GM19025 (cell line): ENCODE data around the gene LIPA.
"Not testable (repeated sequence)": the region's sequence is repeated elsewhere in the genome, so short reads cannot be mapped to it uniquely, and the experiment has no call there.

ENCODE experiments used
- ATAC-seq: cut with Tn5 transposase; IDR thresholded peaks from one replicate; pipeline ENCODE4 v1.9.1; 2021; ENCODE audit warnings: mild to moderate bottlenecking, low read depth, moderate library complexity; ENCODE audit not compliant: unreplicated experiment

The LIPA gene

DNA sequence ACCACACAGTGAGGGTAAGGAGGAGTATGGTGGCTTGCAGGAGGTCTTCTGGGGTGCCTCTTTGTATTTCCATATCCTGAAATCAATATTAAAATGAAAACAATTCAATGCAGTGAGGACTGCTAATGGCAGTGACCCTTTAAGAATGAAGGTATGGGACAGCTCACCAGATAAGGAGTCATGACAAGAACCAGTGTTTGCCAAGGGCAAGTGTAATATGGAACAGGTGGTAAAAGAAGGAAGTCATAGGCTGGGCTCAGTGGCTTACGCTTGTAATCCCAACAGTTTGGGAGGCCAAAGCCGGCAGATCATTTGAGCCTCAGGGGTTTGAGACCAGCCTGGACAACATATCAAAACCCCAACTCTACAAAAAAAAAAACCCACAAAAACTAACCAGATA, 20.0 kb upstream of the LIPA start:
- no peak for ATAC-seq

DNA sequence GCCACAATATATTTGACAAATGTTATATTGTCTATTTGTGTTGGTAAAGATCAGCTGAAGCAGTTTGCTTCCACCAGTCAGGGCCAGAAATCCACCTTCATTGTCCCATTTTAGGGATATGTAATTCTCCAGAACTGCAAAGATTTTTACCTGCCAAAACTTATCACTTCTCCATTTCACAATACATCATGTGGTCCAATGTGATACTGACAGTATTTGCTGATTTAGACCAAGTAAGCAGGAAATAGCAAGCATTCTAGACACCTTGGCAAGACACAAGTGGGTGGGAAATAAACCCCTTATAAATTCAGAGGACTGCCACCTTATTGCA, 18.5 kb upstream of the LIPA start:
- no peak for ATAC-seq

DNA sequence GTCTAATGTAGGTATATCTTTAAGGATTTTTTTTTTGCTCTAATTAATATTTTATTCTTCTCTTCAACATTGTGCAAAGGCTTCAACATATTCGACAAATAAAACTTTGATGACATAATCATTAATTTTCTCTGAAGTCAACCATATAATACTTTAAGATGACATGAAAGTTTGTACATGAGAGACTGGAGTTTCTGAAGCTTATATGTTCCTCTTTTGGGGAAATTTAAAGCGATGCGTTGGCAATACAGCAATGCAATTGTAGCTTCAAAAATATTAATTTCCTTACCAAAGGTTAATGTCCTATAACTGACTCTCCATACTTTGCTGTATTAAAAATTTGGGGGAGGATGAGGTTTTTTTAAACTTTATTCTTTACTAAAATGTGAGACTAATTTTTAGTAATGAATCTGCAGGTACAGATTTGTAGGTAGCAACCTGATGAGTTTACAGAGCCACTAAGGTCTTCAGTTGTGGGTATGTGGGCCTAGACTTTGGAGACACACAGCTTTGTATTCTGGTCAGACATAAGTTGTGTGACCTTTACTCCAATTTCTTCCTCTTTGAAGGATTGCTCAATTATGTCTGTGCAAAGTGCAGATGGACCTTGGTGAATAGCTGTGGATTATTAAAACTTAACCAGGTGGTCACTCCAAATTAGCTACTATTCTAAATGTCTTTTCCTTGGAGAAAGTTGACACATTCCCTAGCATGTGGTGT, 18.0 kb upstream of the LIPA start:
- no peak for ATAC-seq

DNA sequence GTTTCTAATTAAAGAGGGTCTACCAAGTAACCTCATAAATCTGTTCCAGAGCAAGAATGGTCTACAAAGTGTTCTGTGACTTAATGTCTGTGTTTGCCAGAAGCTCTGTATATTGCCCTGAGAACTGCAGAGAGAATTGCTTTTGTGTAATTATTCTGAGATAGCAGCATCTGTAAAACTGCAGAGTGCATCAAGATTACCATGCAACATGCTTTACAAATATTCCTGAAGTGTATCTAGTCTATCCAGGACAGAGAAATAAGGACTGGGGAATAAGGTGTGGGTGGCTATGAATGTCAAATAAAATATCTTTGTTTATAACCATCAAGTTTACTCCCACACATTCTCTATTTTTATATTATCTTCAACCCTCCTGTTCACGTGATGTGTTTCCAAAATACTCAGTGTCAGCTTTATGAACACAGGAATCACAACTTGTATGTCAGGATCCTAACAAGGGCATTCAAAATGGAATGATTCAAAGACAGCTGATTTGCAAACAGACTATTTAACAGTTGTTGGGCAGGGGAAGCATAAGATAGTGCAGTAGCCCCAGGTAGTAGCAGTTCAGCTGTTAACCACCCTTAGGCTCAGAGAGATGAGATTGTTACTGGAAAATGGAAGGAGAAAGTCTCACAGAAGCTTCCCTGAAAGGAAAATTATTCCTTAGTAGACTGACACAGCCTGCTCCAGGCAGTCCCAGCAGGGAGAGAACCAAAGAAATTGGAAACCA, 15.3 kb upstream of the LIPA start:
- ATAC-seq = no peak

GRCh38 chr10:89263531-89263930, 12.0 kb upstream of the LIPA start:
- ATAC-seq = no peak

- ATAC-seq = no peak
Observed at GRCh38 chr10:89263091-89263490, 11.5 kb upstream of the LIPA start.

GRCh38 chr10:89262086-89263051, 10.8 kb upstream of the LIPA start:
- no peak for ATAC-seq

DNA sequence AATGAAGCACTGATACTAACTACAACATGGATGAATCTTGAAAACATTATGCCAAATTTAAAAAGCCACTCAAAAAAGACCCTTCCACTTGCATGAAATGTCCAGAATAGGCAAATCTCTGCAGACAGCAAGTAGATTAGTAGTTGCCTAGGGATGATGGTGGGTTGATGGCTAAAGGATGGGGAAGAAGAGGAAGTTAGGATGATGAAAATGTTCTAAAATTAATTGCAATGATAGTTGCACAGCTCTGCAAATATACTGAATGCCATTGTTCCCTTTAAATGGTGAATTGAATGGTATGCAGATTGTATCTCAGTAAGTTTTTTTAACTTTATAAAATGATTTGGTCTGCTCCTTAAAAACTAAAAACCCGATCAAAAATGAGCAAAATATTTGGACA, 7.3 kb upstream of the LIPA start:
- ATAC-seq = no peak

DNA sequence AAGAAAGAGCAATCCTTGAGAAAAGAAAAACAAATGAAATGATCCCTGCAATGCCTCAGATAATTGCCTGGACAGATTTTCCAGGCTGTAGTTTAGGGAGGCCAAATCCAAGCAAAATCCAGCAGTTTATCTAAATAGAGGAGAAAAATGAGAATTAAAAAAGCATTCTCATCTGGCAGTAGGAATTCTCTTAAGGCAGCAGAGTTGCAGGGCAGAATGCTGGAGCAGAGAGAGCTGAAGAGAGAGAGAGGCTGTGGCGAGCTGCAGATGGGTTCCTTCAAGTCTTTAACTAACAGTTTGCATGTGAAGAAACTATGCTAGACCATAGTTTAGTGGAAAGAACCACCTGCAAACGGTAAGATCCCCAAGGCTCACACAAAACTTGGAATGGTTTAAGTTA, 6.0 kb upstream of the LIPA start:
- ATAC-seq = no peak

GRCh38 chr10:89256962-89257361, 5.4 kb upstream of the LIPA start:
- no peak for ATAC-seq

GRCh38 chr10:89256340-89256739, 4.8 kb upstream of the LIPA start:
- no peak for ATAC-seq

GRCh38 chr10:89255793-89256192, 4.2 kb upstream of the LIPA start:
- no peak for ATAC-seq

DNA sequence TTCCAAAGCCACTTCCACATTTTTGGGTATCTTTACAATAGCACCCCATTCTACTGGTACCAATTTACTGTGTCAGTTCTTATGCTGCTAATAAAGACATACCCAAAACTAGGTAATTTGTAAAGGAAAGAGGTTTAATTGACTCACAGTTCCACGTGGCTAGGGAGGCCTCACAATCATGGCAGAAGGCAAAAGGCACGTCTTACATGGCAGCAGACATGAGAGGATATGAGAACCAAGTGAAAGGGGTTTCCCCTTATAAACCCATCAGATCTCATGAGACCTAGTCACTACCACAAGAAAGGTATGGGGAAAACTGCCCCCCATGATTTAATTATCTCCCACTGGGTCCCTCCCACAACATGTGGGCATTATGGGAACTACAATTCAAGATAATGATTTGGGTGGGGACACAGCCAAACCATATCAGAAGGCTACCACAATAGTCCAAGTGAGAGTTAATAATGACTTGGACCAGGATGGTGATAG, 3.6 kb upstream of the LIPA start:
- not testable (repeated sequence) for ATAC-seq

DNA sequence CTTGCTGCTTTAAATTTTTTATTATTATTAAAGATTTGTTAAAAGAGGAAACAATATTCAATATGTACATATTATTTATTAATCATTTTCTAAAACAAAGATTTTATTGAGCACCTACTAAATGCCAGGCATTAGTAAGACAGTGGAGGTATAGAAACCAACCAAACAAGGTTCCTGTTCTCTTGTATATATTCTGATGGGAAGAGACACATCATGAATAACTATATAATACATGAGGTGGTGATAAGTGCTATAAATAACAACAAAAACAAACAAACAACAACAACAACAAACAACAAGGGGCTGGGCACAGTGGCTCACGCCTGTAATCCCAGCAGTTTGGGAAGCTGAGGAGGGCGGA, 630 bp upstream of the LIPA start:
- ATAC-seq = no peak

DNA sequence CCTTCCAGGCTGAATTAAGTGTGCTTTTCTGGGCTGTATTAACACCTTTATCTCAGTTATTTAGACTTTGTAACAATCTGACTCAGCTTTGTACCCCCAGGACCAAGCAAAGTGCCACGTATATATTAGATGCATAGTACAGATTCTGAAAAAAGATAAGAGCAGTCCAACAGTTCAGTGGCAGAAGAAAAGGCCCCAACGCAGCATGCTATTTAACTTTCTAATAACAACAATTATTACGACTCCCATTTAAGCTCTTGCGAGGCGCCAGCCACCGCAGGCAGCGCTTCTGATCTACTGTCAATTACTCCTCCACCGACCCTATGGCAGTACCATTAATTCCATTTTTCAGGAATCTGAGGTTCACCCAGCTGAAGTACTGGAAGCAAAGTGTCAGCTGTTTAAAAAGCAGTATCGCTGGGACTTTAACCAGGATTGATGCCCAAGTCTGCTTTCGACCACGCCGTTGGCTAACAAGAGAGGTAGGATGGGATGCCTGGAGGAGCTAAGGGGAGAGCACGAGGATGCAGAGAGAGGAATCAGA, 638 bp downstream of the LIPA start:
- no peak for ATAC-seq

- no peak for ATAC-seq
Observed at GRCh38 chr10:89248990-89249389, 2.6 kb downstream of the LIPA start.

- ATAC-seq = not testable (repeated sequence)
Observed at GRCh38 chr10:89247623-89248022, 4.0 kb downstream of the LIPA start.

- no peak for ATAC-seq
Observed at GRCh38 chr10:89245802-89246201, 5.8 kb downstream of the LIPA start.

- no peak for ATAC-seq
Observed at GRCh38 chr10:89242840-89243568, 8.6 kb downstream of the LIPA start.

- no peak for ATAC-seq
Observed at GRCh38 chr10:89242345-89242684, 9.3 kb downstream of the LIPA start.
